ENCODE results near the gene RFX3.

GRCh38 chr9:3571500-3571899, 45.7 kb upstream of the RFX3 start:
- no peak for TF ChIP-seq CTCF (IDR thresholded peaks at IDR 0.05; ENCODE audit: insufficient read depth, low read depth, low read length)
- TF ChIP-seq EZH2 (IDR thresholded peaks at IDR 0.05; ENCODE audit: insufficient read depth, low read length), result no peak

Data from astrocyte (in vitro differentiated cells and primary cell).